PC-9 (cell line): Measurements from ENCODE around the gene ASTN2.

Experiments used
- CTCF ChIP-seq: fragments of 200-600 bp; sonication (generic); conservative IDR thresholded peaks from 2 replicates; pipeline ENCODE4 v1.6.1; 2017; ENCODE audit warnings: mixed run types, antibody characterized with exemption, mild to moderate bottlenecking, moderate library complexity
- EZH2 ChIP-seq: fragments of 200-600 bp; sonication (generic); IDR thresholded peaks from 2 replicates; pipeline ENCODE4 v1.8.0; 2017; ENCODE audit warnings: antibody characterized with exemption, low read depth

- no peak for TF ChIP-seq CTCF
- no peak for TF ChIP-seq EZH2
These were observed 593.1 kb downstream of the ASTN2 start for GRCh38 chr9:116821633-116822229.
